Measurements from ENCODE around the gene NIF3L1.
"Not testable (repeated sequence)": the region's sequence is repeated elsewhere in the genome, so short reads cannot be mapped to it uniquely, and the experiment has no call there.

Gene NIF3L1

DNA sequence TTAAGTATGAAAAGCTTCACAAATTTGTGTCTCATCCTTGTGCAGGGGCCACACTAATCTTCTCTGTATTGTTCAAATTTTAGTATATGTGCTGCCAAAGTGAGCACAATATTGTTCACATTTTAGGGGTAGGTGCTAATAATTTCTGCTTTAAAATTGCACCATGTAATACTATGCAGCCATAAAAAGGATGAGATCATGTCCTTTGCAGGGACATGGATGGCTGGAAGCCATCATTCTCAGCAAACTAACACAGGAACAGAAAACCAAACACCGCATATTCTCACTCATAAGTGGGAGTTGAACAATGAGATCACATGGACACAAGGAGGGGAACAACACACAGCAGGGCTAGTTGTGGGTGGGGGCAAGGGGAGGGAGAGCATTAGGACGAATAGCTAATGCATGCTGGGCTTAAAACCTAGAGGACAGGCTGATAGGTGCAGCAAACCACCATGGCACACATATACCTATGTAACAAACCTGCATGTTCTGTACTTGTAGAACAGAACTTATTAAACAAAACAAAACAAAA lies 7.4 kb upstream of the NIF3L1 start:
- not testable (repeated sequence) for H3K9me3 ChIP-seq (ENCODE audit: control insufficient read depth, insufficient read depth, low read length); H3K4me1 ChIP-seq (ENCODE audit: control insufficient read depth, insufficient read depth, low read length); H3K27me3 ChIP-seq (ENCODE audit: control insufficient read depth, insufficient read depth, low read length); H3K4me3 ChIP-seq (ENCODE audit: low read depth, low read length); H3K9ac ChIP-seq (ENCODE audit: low read depth, low read length)
- peaks cover 15% of the 10 kb centered on the region for H3K36me3 ChIP-seq (ENCODE audit: control insufficient read depth, insufficient read depth, low read length)

DNA sequence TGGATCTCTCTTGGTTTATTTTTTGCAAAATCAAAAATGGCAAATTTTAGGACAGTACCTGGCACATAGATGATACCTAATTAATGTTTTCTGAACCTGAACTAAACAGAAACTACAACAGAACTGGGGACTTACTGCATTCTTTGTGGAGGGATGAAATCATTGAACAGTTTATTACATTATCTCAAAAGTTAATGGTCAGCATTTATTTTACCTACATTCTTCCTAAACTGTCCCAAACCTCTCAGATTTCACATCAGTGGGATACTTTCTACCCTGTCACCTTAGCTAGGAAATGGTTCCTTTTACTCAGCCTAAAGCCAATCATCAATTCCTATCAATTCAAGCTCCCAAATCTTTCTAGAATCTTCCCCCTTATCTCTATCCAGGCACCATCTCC lies 10.3 kb downstream of the NIF3L1 start:
- Histone ChIP-seq H3K9ac (ENCODE audit: low read depth, low read length) (no peak overlapping the region), H3K9me3 (ENCODE audit: control insufficient read depth, insufficient read depth, low read length) (no peaks in the 10 kb centered on the region), H3K36me3 (ENCODE audit: control insufficient read depth, insufficient read depth, low read length) (peaks cover 20% of the 10 kb centered on the region), H3K4me3 (ENCODE audit: low read depth, low read length) (no peak overlapping the region), H3K27me3 (ENCODE audit: control insufficient read depth, insufficient read depth, low read length) (no peaks in the 10 kb centered on the region), H3K4me1 (ENCODE audit: control insufficient read depth, insufficient read depth, low read length) (no peaks in the 10 kb centered on the region)

DNA sequence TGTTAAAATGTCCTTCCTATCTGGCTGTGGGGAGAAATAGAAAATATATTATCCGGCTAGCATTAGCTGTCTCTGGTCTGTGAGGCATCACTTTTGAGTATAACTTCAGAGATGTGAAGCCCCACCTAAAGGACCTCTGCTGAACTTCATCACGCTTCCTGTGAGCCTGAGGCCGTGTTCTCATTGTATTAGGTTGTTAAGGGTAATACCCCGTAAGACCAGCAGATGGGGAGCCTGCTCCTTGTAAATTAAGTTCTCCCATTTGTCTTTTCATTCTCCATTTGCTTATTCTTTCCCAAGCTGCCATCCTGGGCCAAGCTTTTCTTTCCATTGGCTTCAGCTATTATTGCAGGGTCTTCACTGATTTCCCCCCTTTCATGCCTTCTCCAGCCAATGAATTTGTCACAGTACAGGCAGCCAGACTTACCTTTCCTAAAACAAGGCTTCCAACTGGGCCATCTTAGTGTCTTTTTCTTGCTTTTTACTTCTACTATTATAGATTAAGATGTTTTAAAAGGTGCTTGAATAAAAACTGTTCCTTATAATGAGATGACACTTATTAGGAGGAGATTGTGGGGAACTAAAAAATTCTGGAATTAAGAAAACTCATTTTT lies 12.4 kb downstream of the NIF3L1 start:
- Histone ChIP-seq H3K9ac (ENCODE audit: low read depth, low read length) (no peak overlapping the region), H3K4me3 (ENCODE audit: low read depth, low read length) (no peak overlapping the region), H3K4me1 (ENCODE audit: control insufficient read depth, insufficient read depth, low read length) (no peaks in the 10 kb centered on the region), H3K36me3 (ENCODE audit: control insufficient read depth, insufficient read depth, low read length) (peaks cover 21% of the 10 kb centered on the region), H3K9me3 (ENCODE audit: control insufficient read depth, insufficient read depth, low read length) (no peaks in the 10 kb centered on the region), H3K27me3 (ENCODE audit: control insufficient read depth, insufficient read depth, low read length) (no peaks in the 10 kb centered on the region)

DNA sequence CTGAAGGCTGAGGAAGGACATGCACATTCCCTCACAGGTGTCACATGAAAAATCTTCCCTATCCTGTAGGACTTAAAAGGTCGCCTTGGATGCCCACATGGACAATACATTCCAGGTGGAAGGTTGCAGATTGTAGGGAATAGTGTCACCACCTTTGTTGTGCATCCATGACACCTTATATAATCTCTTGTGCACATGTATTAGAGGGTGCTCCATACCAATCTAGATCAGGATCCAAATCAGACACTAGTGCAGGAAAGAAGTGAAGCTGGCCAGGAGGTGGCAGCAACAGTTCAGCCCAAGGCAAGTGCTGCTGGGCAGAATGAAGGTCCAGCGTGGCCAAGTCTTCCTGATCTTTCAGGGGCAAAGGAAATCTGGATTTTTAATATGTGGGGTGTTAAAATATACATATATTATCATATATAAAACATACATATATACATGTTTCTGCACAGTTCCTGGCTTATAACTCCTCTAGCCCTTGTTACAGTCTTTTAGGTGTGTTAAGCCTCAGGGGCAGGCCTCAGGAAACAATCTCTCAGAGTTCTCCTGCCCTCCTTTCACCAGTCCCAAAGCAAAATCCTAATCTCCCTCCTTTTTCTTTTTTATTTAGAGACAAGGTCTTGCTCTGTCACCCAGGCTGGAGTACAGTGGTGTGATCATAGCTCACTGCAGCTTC lies 16.6 kb downstream of the NIF3L1 start:
- H3K36me3 ChIP-seq (ENCODE audit: control insufficient read depth, insufficient read depth, low read length), result peaks cover 7% of the 10 kb centered on the region
- no peaks in the 10 kb centered on the region for H3K27me3 ChIP-seq (ENCODE audit: control insufficient read depth, insufficient read depth, low read length)
- H3K4me3 ChIP-seq (ENCODE audit: low read depth, low read length), result no peak overlapping the region
- no peaks in the 10 kb centered on the region for H3K9me3 ChIP-seq (ENCODE audit: control insufficient read depth, insufficient read depth, low read length)
- no peaks in the 10 kb centered on the region for H3K4me1 ChIP-seq (ENCODE audit: control insufficient read depth, insufficient read depth, low read length)
- no peak overlapping the region for H3K9ac ChIP-seq (ENCODE audit: low read depth, low read length)

DNA sequence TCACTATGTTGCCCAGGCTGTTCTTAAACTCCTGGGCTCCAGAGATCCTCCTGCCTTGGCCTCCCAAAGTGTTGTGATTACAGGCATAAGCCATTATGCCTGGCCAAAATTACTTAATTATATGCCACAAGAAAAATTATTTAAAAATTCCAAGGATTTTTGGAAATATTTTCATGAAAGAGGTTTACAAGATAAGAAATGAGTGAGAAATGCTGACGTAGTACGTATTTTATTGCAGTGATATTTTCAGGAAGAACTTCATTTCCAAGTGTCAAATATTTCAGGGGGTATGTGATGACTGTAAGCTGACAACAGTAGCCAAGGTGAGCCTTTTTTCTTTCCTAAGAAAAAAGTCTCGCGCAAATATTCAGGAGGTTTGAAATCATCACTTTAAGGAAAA lies 20.8 kb downstream of the NIF3L1 start:
- no peaks in the 10 kb centered on the region for H3K27me3 ChIP-seq (ENCODE audit: control insufficient read depth, insufficient read depth, low read length)
- H3K4me3 ChIP-seq (ENCODE audit: low read depth, low read length), result no peak overlapping the region
- H3K4me1 ChIP-seq (ENCODE audit: control insufficient read depth, insufficient read depth, low read length), result no peaks in the 10 kb centered on the region
- H3K9ac ChIP-seq (ENCODE audit: low read depth, low read length), result no peak overlapping the region
- H3K36me3 ChIP-seq (ENCODE audit: control insufficient read depth, insufficient read depth, low read length), result peaks cover 16% of the 10 kb centered on the region
- no peaks in the 10 kb centered on the region for H3K9me3 ChIP-seq (ENCODE audit: control insufficient read depth, insufficient read depth, low read length)

DNA sequence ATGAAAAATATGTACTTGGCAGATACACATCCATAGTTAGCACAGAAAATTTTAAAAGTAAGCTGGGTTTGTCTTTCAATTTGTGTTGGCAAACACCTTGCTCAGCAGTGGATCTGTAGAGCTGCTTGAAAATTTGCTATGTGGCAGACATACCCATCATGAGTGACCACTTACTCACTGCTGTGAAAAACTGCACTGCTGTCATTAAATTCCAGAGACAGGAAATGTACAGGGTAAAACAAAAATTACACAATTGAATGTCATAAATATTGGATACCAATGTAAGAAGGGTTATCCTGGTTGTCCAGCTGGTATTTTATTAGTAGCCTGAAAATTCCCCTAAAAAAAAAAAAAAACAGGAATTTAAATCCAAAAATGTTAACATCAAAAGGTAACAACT lies 24.5 kb downstream of the NIF3L1 start:
- Histone ChIP-seq H3K9ac (ENCODE audit: low read depth, low read length) (no peak overlapping the region), H3K36me3 (ENCODE audit: control insufficient read depth, insufficient read depth, low read length) (peaks cover 22% of the 10 kb centered on the region)

DNA sequence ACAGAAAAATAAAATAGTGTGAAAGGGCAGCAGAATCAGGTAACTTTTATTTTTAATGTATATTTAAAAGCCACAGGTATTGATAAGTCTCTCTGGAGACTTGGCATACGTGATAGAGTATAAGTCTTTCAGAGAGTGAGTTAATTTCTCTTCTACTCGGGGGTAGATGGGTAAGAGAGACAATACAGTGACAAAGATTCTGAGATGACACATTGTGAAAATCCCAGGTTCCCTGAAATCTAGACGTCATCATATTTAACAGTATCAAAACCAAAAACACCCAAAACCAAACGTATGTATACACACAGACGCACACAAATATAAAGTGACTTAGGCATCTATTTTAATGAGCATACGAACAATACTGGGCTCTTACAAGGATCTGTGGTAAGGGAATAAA lies 33.3 kb downstream of the NIF3L1 start:
- Histone ChIP-seq H3K27me3 (ENCODE audit: control insufficient read depth, insufficient read depth, low read length) (no peaks in the 10 kb centered on the region), H3K4me3 (ENCODE audit: low read depth, low read length) (no peak overlapping the region), H3K9me3 (ENCODE audit: control insufficient read depth, insufficient read depth, low read length) (no peaks in the 10 kb centered on the region), H3K36me3 (ENCODE audit: control insufficient read depth, insufficient read depth, low read length) (peaks cover 16% of the 10 kb centered on the region), H3K9ac (ENCODE audit: low read depth, low read length) (no peak overlapping the region), H3K4me1 (ENCODE audit: control insufficient read depth, insufficient read depth, low read length) (no peaks in the 10 kb centered on the region)

More for the DNA sequence above, 24.5 kb downstream of the NIF3L1 start:
- Histone ChIP-seq H3K4me1 (ENCODE audit: control insufficient read depth, insufficient read depth, low read length) (no peaks in the 10 kb centered on the region), H3K27me3 (ENCODE audit: control insufficient read depth, insufficient read depth, low read length) (no peaks in the 10 kb centered on the region), H3K9me3 (ENCODE audit: control insufficient read depth, insufficient read depth, low read length) (no peaks in the 10 kb centered on the region), H3K4me3 (ENCODE audit: low read depth, low read length) (no peak overlapping the region)

DNA sequence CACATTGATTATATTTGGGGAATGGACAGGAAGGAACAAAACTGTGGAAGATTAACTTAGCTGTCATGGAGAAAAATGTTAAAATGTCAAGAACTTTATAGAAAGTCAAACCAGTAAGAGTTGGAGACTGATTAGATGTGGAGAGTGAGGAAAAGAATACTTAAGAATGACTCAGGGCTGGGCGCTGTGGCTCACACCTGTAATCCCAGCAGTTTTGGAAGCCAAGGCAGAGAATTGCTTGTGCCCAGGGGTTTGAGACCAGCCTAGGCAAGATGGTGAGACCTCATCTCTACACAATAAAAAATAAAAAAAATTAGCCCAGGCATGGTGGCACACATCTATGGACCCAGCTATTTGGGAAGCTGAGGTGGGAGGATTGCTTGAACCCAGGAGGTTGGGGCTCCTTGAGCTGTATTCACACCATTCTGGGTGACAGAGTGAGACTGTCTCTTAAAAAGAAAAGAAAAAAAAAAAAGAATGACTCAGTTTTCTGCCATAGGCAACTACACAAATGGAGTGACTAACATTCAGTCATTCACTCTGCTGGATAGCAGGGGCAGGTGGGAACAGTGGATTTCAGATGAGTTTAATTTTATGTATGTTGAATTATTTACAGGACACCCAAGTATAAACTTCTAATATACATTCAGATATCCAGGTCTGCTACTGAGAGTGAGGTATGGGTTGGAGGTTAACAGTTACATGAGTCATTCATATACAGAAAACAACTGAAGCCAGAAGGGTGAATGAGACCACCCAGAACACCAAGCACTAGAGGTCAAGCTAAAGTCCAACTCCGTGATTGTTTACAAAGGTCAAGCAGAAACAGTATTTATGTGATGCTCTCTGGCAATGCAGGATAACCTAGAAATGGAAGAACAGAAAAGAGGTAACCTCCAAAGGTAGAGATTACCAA lies 40.4 kb downstream of the NIF3L1 start:
- Histone ChIP-seq H3K9me3 (ENCODE audit: control insufficient read depth, insufficient read depth, low read length) (no peaks in the 10 kb centered on the region), H3K36me3 (ENCODE audit: control insufficient read depth, insufficient read depth, low read length) (peaks cover 8% of the 10 kb centered on the region), H3K27me3 (ENCODE audit: control insufficient read depth, insufficient read depth, low read length) (no peaks in the 10 kb centered on the region), H3K4me3 (ENCODE audit: low read depth, low read length) (no peak overlapping the region), H3K9ac (ENCODE audit: low read depth, low read length) (no peak overlapping the region), H3K4me1 (ENCODE audit: control insufficient read depth, insufficient read depth, low read length) (no peaks in the 10 kb centered on the region)

DNA sequence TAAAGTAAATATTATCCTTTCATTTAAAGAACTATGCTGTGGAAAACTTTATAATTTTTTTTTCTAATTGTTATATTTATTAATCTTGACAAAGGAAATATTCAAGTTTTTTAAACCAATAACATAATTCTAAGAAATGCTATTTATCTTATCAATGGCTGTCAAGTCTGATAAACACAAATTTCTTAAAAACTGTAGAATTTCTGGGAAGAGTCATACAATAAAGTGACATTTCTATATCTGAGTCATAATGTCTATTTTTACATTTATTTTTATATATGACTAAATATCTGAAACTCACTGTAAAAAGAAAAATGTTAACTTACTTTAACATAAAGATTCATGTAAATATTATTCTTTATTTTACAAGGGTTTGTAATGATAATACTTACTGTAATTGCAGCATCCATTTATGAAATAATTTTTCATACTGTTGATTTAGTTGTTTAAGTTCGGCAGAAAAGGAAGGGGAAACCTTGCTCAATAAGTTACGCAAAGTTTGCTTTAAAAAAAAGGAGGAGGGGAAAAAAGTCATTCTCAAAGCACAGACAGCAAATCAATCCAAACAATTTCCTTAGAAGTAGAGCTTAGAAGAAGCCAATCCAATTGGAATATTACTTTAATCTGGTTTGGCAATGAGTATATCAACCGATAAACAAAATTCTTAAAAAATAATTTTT lies 41.9 kb downstream of the NIF3L1 start:
- peaks cover 8% of the 10 kb centered on the region for H3K36me3 ChIP-seq (ENCODE audit: control insufficient read depth, insufficient read depth, low read length)

DNA sequence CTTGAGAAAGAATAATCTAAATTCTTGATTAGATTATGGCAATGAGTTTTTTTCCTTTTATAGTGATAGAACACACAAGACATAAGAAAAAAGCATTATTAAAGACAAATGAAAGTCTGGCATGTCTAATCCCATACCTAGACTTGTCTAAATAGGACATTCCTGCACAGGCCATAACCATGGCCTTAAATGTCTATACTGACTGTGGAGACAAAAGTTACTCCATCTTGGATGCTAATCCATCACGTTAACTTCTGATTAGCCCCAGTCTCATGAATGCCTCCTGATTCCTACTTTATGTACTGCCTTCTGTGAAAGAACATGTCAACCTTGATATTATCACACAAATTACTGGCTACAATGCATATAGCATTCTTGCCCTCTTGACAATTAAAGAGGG lies 50.7 kb downstream of the NIF3L1 start:
- Histone ChIP-seq H3K9me3 (ENCODE audit: control insufficient read depth, insufficient read depth, low read length) (no peaks in the 10 kb centered on the region), H3K27me3 (ENCODE audit: control insufficient read depth, insufficient read depth, low read length) (no peaks in the 10 kb centered on the region), H3K4me1 (ENCODE audit: control insufficient read depth, insufficient read depth, low read length) (no peaks in the 10 kb centered on the region), H3K4me3 (ENCODE audit: low read depth, low read length) (no peak overlapping the region), H3K9ac (ENCODE audit: low read depth, low read length) (no peak overlapping the region), H3K36me3 (ENCODE audit: control insufficient read depth, insufficient read depth, low read length) (no peaks in the 10 kb centered on the region)

More for the DNA sequence above, 41.9 kb downstream of the NIF3L1 start:
- Histone ChIP-seq H3K4me1 (ENCODE audit: control insufficient read depth, insufficient read depth, low read length) (no peaks in the 10 kb centered on the region), H3K9me3 (ENCODE audit: control insufficient read depth, insufficient read depth, low read length) (no peaks in the 10 kb centered on the region), H3K27me3 (ENCODE audit: control insufficient read depth, insufficient read depth, low read length) (no peaks in the 10 kb centered on the region), H3K9ac (ENCODE audit: low read depth, low read length) (no peak overlapping the region), H3K4me3 (ENCODE audit: low read depth, low read length) (no peak overlapping the region)

DNA sequence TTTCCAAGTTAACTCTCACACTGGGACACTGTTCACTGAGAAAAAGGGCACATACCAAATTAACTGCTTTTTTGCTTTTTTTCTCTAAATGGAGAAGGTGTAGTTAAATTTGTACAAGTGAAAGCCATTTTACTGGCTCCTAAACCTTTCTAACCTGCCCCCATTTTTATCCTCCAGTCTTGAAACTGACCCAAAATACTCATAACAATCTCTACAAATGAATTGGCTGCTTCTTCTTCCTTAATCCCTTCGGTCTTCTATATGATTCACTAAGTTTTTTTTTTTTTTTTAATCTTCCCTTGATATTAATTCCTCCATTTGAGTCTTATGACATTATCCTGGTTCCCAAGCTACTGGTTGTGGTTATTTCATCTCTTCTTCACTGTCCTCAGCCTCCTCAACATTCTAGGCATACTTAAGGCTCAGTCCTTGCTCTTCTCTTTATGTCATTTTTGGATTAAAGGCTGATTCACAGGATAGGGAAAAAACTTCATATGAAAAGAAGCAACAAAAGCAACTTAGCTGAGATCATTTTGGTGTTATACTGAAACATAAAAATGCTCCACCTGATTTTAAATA lies 54.4 kb downstream of the NIF3L1 start:
- Histone ChIP-seq H3K4me3 (ENCODE audit: low read depth, low read length) (no peak overlapping the region), H3K27me3 (ENCODE audit: control insufficient read depth, insufficient read depth, low read length) (no peaks in the 10 kb centered on the region), H3K9me3 (ENCODE audit: control insufficient read depth, insufficient read depth, low read length) (no peaks in the 10 kb centered on the region), H3K4me1 (ENCODE audit: control insufficient read depth, insufficient read depth, low read length) (no peaks in the 10 kb centered on the region), H3K9ac (ENCODE audit: low read depth, low read length) (no peak overlapping the region), H3K36me3 (ENCODE audit: control insufficient read depth, insufficient read depth, low read length) (no peaks in the 10 kb centered on the region)
